GM12878 (cell line): ENCODE data around the gene CYP1B1. TPM values are rescaled to one million over a fixed set of nuclear protein-coding genes. Genes with fewer than 3 reads are reported as not detected.

ENCODE experiments used
- ATAC-seq: fragments of 200-7000 bp; cut with Tn5 transposase; 3 replicates; pipeline ENCODE4 v1.9.1; 2020; ENCODE audit warnings: mild to moderate bottlenecking, moderate library complexity
- BruUV-seq: library from RNA; stranded (reverse); fragments of 400-500 nt; replicated peaks from 2 replicates; lab custom pipeline; 2021; lab: Mats Ljungman, UMichigan
- CTCF ChIA-PET: fragments of 300-600 bp; sonication (Branson Sonifier 250); formaldehyde crosslinking; extraction: SDS; loops from one replicate; lab custom pipeline; 2021; ENCODE audit warnings: inconsistent platforms; lab: Yijun Ruan, JAX
- POLR2A ChIA-PET: fragments of 350-600 bp; formaldehyde crosslinking; extraction: SDS; loops from one replicate; lab custom pipeline; 2021; ENCODE audit warnings: inconsistent platforms; lab: Charles Lee
- RAD21 ChIA-PET: fragments of 300-600 bp; sonication (Branson Sonifier 250); formaldehyde crosslinking; loops from one replicate; lab custom pipeline; 2023; ENCODE audit warnings: antibody characterized with exemption; ENCODE audit not compliant: unreplicated experiment; lab: Charles Lee
- SMC1A ChIA-PET: fragments of 300-600 bp; sonication (Branson Sonifier 250); formaldehyde crosslinking; loops from one replicate; lab custom pipeline; 2023; ENCODE audit not compliant: unreplicated experiment, uncharacterized antibody; lab: Charles Lee
- DNase-seq: peaks from one replicate; pipeline ENCODE4 v3.0.0-alpha.2; 2011; ENCODE audit warnings: low read depth, low spot score
- FAIRE-seq: peaks from 3 replicates; lab custom pipeline; 2011; peaks lifted over from hg19 to GRCh38; lab: Jason Lieb, UNC
- H2AFZ ChIP-seq: 2 replicates; pipeline ENCODE4 v1.6.0; 2011; ENCODE audit warnings: low read depth, low read length, control low read depth; ENCODE audit not compliant: control insufficient read depth
- H3K27ac ChIP-seq: 2 replicates; pipeline ENCODE4 v1.5.1; 2011; ENCODE audit warnings: control low read depth; ENCODE audit not compliant: control insufficient read depth, insufficient read depth
- H3K27me3 ChIP-seq, 2 experiments: replicated peaks in 1 of 2; 2 replicates each; pipeline versions ENCODE4 v1.6.0 to v1.6.1; 2011; ENCODE audit warnings: low read length in 1 of 2; ENCODE audit not compliant: control insufficient read depth in 2 of 2, insufficient read depth in 2 of 2
- H3K36me3 ChIP-seq, 2 experiments: 2 replicates each; pipeline ENCODE4 v1.5.1; 2011; ENCODE audit warnings: low read length in 1 of 2; ENCODE audit not compliant: control insufficient read depth in 2 of 2, insufficient read depth in 2 of 2
- H3K4me1 ChIP-seq: 2 replicates; pipeline ENCODE4 v1.6.1; 2011; ENCODE audit warnings: mild to moderate bottlenecking, low read length, moderate library complexity, mixed read lengths; ENCODE audit not compliant: control insufficient read depth, insufficient read depth
- H3K4me2 ChIP-seq: 2 replicates; pipeline ENCODE4 v1.6.0; 2011; ENCODE audit warnings: control low read depth; ENCODE audit not compliant: control insufficient read depth, insufficient read depth
- H3K4me3 ChIP-seq: fragments of 200-600 bp; sonication (generic); 2 replicates; pipeline ENCODE4 v1.5.1; 2016
- H3K79me2 ChIP-seq: 2 replicates; pipeline ENCODE4 v1.6.0; 2011; ENCODE audit warnings: low read length; ENCODE audit not compliant: control insufficient read depth, insufficient read depth
- H3K9ac ChIP-seq: 2 replicates; pipeline ENCODE4 v1.8.0; 2011; ENCODE audit warnings: low read length, control low read depth, mixed read lengths; ENCODE audit not compliant: control insufficient read depth, insufficient read depth
- H3K9me3 ChIP-seq: replicated peaks from 3 replicates; pipeline ENCODE4 v1.5.1; 2011; ENCODE audit warnings: mild to moderate bottlenecking, low read length; ENCODE audit not compliant: control insufficient read depth, insufficient read depth
- H4K20me1 ChIP-seq: 2 replicates; pipeline ENCODE4 v1.6.0; 2011; ENCODE audit not compliant: control insufficient read depth, insufficient read depth
- ATF2 ChIP-seq: IDR thresholded peaks from 2 replicates; pipeline ENCODE4 v1.6.1; 2012; ENCODE audit warnings: low read length, inconsistent platforms
- CBX3 ChIP-seq: fragments of 200-600 bp; sonication (generic); IDR thresholded peaks from 2 replicates; pipeline ENCODE4 v1.6.1; 2016; ENCODE audit warnings: low read depth, borderline replicate concordance
- E2F4 ChIP-seq: IDR thresholded peaks from 2 replicates; pipeline ENCODE4 v1.6.1; 2012; ENCODE audit warnings: low read depth, low read length, improper control_type of control experiment
- FOS ChIP-seq: IDR thresholded peaks from 3 replicates; pipeline ENCODE4 v1.6.1; 2011; ENCODE audit warnings: borderline replicate concordance; ENCODE audit not compliant: insufficient read length; ENCODE audit errors: extremely low read depth
- LARP7 ChIP-seq: fragments of 450-650 bp; IDR thresholded peaks from 2 replicates; pipeline ENCODE4 v1.6.1; 2017; ENCODE audit warnings: mild to moderate bottlenecking
- RAD51 ChIP-seq: fragments of 450-650 bp; IDR thresholded peaks from 2 replicates; pipeline ENCODE4 v1.6.1; 2016; ENCODE audit warnings: moderate library complexity, mild to moderate bottlenecking, inconsistent platforms
- RUNX3 ChIP-seq: IDR thresholded peaks from 2 replicates; pipeline ENCODE4 v1.6.1; 2012; ENCODE audit warnings: low read length, inconsistent platforms
- SMARCA5 ChIP-seq: fragments of 450-650 bp; IDR thresholded peaks from 2 replicates; pipeline ENCODE4 v1.6.1; 2017; ENCODE audit warnings: mild to moderate bottlenecking
- USF1 ChIP-seq: IDR thresholded peaks from 2 replicates; pipeline ENCODE4 v1.6.1; 2011; ENCODE audit warnings: borderline replicate concordance, low read depth, mild to moderate bottlenecking, moderate library complexity, mixed read lengths, low read length; ENCODE audit not compliant: insufficient read depth; ENCODE audit errors: extremely low read length
- ZBTB40 ChIP-seq: fragments of 450-650 bp; IDR thresholded peaks from 2 replicates; pipeline ENCODE4 v1.6.1; 2016; ENCODE audit warnings: mild to moderate bottlenecking, moderate library complexity, borderline replicate concordance
- ZNF592 ChIP-seq: fragments of 450-650 bp; IDR thresholded peaks from 2 replicates; pipeline ENCODE4 v1.6.1; 2017; ENCODE audit warnings: mild to moderate bottlenecking, moderate library complexity
- WGBS: methylation state at CpG from one replicate; pipeline ENCODE4 v1.1.6; 2016; ENCODE audit warnings: low lambda C conversion rate; ENCODE audit not compliant: insufficient replicate concordance, insufficient coverage; ENCODE audit errors: missing lambda C conversion rate; 5-methylcytosine and 5-hydroxymethylcytosine counted together
- in situ Hi-C: fragments of 300-500 bp; cut with MboI; formaldehyde crosslinking; loops from 9 replicates; pipeline ENCODE4 v1.14.3; 2018; ENCODE audit warnings: mixed read lengths
- intact Hi-C: fragments of 100-400 bp; cut with micrococcal nuclease; formaldehyde crosslinking; loops from one replicate; pipeline ENCODE4 v1.14.2; 2022; ENCODE audit not compliant: unreplicated experiment
- polyA plus RNA-seq, 11 experiments: library from polyadenylated mRNA; depleted of rRNA in 4 of 11; unstranded in 6 of 11; stranded (reverse) in 5 of 11; fragments of >200 nt; fragmentation: Nextera tagmentation in 4 of 11; fragmentation: Illumina TruSeq in 1 of 11; extraction: Ambion mirVana in 4 of 11; extraction: Trizol in 1 of 11; gene quantifications; 1 replicate in 1 of 11; 2 replicates in 10 of 11; pipeline versions ENCODE4 v1.2.1 to v1.2.3, GENCODE V29; 2011 to 2016; ENCODE audit warnings: inconsistent platforms in 2 of 11, missing spikeins in 2 of 11, low read depth in 1 of 11
- total RNA-seq, 4 experiments: library from RNA; depleted of rRNA in 3 of 4; stranded (reverse); fragments of >200 nt in 3 of 4; fragmentation: Illumina TruSeq in 1 of 4; extraction: Trizol in 1 of 4; gene quantifications; 2 replicates each; pipeline versions ENCODE4 v1.2.1 to v1.2.3, GENCODE V29; 2013 to 2021

CYP1B1 gene
- total and polyA plus RNA-seq, 10 of the 15 experiments (the other 5 are each of a cell fraction or from before 2014, with no cell fraction given): 0.35 to 29.7 (median 3.4) TPM

GRCh38 chr2:38107738-38108410 is 31.9 kb upstream of the CYP1B1 start:
- BruUV-seq: no TSS peak
- no peak for TF ChIP-seq ATF2
- no peak for TF ChIP-seq CBX3
- no peak for TF ChIP-seq ZBTB40
- TF ChIP-seq RUNX3: no peak
- no peak for TF ChIP-seq FOS
- no peak for TF ChIP-seq SMARCA5
- no peak for TF ChIP-seq E2F4
- TF ChIP-seq LARP7: no peak
- TF ChIP-seq ZNF592: no peak
- TF ChIP-seq RAD51: no peak
- no peak for TF ChIP-seq USF1

More at GRCh38 chr2:38107738-38108410, 31.9 kb upstream of the CYP1B1 start:
- Histone ChIP-seq H3K27ac (no peak overlapping the region), H3K27me3 (no peaks in the 10 kb centered on the region), H3K36me3 (no peaks in the 10 kb centered on the region), H4K20me1 (no peaks in the 10 kb centered on the region), H3K4me3 (no peak overlapping the region), H3K9ac (no peak overlapping the region), H3K4me1 (peaks cover 8% of the 10 kb centered on the region), H3K9me3 (peaks cover 9% of the 10 kb centered on the region), H3K79me2 (no peaks in the 10 kb centered on the region), H3K4me2 (no peak overlapping the region), H2AFZ (no peak overlapping the region)
- in situ Hi-C loops (no loop called here), intact Hi-C loops (loop anchor here (2.0 kb wide), 1 partner anchor 31 kb away; the partner anchor contains the start of gene CYP1B1)
- ChIA-PET CTCF (interaction anchor here (0.7 kb wide), 1 partner anchor 12 kb away, joined by 3 read pairs; no protein-coding TSS in a partner anchor), SMC1A (no interaction called here), RAD21 (interaction anchor here (2.6 kb wide), 1 partner anchor 166 kb away, joined by 8 read pairs; no protein-coding TSS in a partner anchor), POLR2A (no interaction called here)
- FAIRE-seq: no peak
- WGBS: 91% methylated on average over 17 of the region's 17 CpGs
- no peak for DNase-seq
- no peak for ATAC-seq
